ENCODE results near the gene CAND1.

GRCh38 chr12:67320614-67321295 is 51.6 kb downstream of the CAND1 start:
- no peak for TF ChIP-seq PHF8 (conservative IDR thresholded peaks at IDR 0.05; ENCODE audit: low read depth, low read length)
- no peak for TF ChIP-seq POLR2AphosphoS5 (IDR thresholded peaks at IDR 0.05; ENCODE audit: low read depth, low read length)
- TF ChIP-seq CHD1 (IDR thresholded peaks at IDR 0.05; ENCODE audit: low read depth, low read length), result no peak
- no peak for TF ChIP-seq BRCA1 (IDR thresholded peaks at IDR 0.05; ENCODE audit: low read depth, low read length)
- TF ChIP-seq CHD2 (IDR thresholded peaks at IDR 0.05; ENCODE audit: low read length), result no peak
- no peak for TF ChIP-seq YY1 (IDR thresholded peaks at IDR 0.05; ENCODE audit: low read depth, low read length)
- no peak for TF ChIP-seq POLR2A (IDR thresholded peaks at IDR 0.05; ENCODE audit: control extremely low read depth in 1 of 2, low read depth in 2 of 2, low read length in 2 of 2)
- TF ChIP-seq KDM1A (IDR thresholded peaks at IDR 0.05; ENCODE audit: borderline replicate concordance, low read length), result no peak
